Measurements from ENCODE around the gene ZNF526. TPM values are rescaled to one million over a fixed set of nuclear protein-coding genes. Genes with fewer than 3 reads are reported as not detected.

Gene ZNF526
- total RNA-seq, 1 experiment from 2014 or later, result 3.4 TPM

DNA sequence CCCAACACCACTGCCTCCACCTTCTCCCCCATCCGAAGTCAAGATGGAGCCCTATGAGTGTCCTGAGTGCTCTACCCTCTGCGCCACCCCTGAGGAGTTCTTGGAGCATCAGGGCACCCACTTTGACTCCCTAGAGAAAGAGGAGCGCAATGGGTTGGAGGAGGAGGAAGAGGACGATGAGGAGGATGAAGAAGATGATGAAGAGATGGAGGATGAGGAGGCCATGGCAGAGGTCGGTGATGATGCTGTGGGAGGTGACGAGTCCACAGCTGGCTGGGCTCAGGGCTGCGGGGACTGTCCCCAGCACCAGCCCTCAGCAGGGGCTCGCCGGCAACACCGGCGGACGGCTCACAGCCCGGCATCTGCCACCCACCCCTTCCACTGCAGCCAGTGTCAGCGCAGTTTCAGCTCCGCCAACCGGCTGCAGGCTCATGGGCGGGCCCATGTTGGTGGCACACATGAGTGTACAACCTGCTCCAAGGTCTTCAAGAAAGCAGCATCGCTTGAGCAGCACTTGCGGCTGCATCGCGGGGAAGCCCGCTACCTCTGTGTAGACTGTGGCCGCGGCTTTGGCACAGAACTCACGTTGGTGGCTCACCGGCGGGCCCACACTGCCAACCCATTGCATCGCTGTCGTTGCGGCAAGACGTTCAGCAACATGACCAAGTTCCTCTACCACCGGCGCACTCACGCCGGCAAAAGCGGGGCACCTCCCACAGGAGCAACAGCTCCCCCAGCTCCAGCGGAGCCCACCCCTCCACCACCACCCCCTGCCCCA is 5.0 kb downstream of the ZNF526 start:
- H3K27ac ChIP-seq (ENCODE audit: low read length), result no peak overlapping the region
- no peak for DNase-seq
- H3K4me2 ChIP-seq (ENCODE audit: low read depth, low read length, poor library complexity, severe bottlenecking), result no peak overlapping the region
- H3K4me1 ChIP-seq (ENCODE audit: low read length), result peaks cover 7% of the 10 kb centered on the region
- peaks cover 8% of the 10 kb centered on the region; the same call in 1 of the 2 replicates for H4K20me1 ChIP-seq (ENCODE audit: insufficient read depth, low read depth, low read length)
- no peaks in the 10 kb centered on the region for H3K27me3 ChIP-seq (ENCODE audit: low read length)
- no peaks in the 10 kb centered on the region for H3K9me2 ChIP-seq (replicated peaks; ENCODE audit: insufficient read depth, low read length)
- peaks cover 31% of the 10 kb centered on the region for H3K79me2 ChIP-seq (ENCODE audit: low read length)
- H3K9me3 ChIP-seq (ENCODE audit: low read length), result no peaks in the 10 kb centered on the region
- H3K9ac ChIP-seq (ENCODE audit: low read length), result no peak overlapping the region
- H3K36me3 ChIP-seq (ENCODE audit: insufficient read depth, low read length), result no peaks in the 10 kb centered on the region; the same call in 1 of the 2 replicates
- no peak overlapping the region for H2AFZ ChIP-seq (ENCODE audit: low read length)
- no peak overlapping the region for H3K4me3 ChIP-seq (ENCODE audit: low read length)

DNA sequence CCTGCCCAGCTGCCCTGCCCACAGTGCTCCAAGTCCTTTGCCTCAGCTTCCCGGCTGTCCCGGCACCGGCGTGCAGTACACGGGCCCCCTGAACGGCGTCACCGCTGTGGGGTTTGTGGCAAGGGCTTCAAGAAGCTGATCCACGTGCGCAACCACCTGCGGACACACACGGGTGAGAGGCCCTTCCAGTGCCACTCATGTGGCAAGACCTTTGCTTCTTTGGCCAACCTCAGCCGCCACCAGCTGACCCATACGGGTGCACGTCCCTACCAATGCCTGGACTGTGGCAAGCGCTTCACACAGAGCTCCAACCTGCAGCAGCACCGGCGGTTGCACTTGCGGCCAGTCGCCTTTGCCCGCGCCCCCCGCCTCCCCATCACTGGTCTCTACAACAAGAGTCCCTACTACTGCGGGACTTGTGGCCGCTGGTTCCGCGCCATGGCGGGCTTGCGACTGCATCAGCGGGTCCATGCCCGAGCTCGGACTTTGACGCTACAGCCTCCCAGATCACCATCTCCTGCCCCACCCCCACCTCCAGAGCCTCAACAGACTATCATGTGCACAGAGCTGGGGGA is 5.7 kb downstream of the ZNF526 start:
- Histone ChIP-seq H3K27me3 (ENCODE audit: low read length) (no peaks in the 10 kb centered on the region), H3K27ac (ENCODE audit: low read length) (no peak overlapping the region), H3K36me3 (ENCODE audit: insufficient read depth, low read length) (no peaks in the 10 kb centered on the region; the same call in 1 of the 2 replicates), H3K4me3 (ENCODE audit: low read length) (no peak overlapping the region), H3K4me2 (ENCODE audit: low read depth, low read length, poor library complexity, severe bottlenecking) (no peak overlapping the region), H3K9me3 (ENCODE audit: low read length) (no peaks in the 10 kb centered on the region), H4K20me1 (ENCODE audit: insufficient read depth, low read depth, low read length) (peaks cover 4% of the 10 kb centered on the region; the same call in 1 of the 2 replicates), H3K79me2 (ENCODE audit: low read length) (peaks cover 25% of the 10 kb centered on the region), H3K4me1 (ENCODE audit: low read length) (peaks cover 6% of the 10 kb centered on the region), H3K9me2 (replicated peaks; ENCODE audit: insufficient read depth, low read length) (no peaks in the 10 kb centered on the region), H2AFZ (ENCODE audit: low read length) (no peak overlapping the region), H3K9ac (ENCODE audit: low read length) (no peak overlapping the region)
- DNase-seq, result no peak

DNA sequence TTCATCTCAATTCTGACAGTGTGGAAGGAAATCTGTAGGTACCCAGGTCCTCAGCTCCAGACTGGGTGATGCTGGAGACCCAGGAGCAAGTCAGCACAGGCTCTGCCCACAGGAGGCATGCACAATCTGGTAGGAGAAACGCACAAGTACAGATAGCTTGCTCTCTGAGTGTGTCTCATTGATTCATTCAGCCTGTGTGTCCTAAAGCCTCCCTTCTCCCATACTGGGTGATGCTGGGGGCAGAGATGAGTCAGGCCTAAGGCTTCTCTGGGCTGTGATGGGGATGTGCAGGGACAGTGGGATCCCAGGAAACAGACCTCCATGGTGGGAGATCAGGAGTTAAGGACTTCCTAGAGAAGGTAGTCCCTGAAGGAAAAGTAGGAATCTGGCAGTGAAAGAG is 6.8 kb downstream of the ZNF526 start:
- H3K9ac ChIP-seq (ENCODE audit: low read length), result no peak overlapping the region
- no peak overlapping the region for H2AFZ ChIP-seq (ENCODE audit: low read length)
- no peak overlapping the region for H3K4me2 ChIP-seq (ENCODE audit: low read depth, low read length, poor library complexity, severe bottlenecking)
- H3K4me1 ChIP-seq (ENCODE audit: low read length), result no peaks in the 10 kb centered on the region
- no peak for DNase-seq
- peaks cover 15% of the 10 kb centered on the region for H3K79me2 ChIP-seq (ENCODE audit: low read length)
- no peak overlapping the region for H3K27ac ChIP-seq (ENCODE audit: low read length)
- peaks cover 2% of the 10 kb centered on the region; the same call in 1 of the 2 replicates for H3K36me3 ChIP-seq (ENCODE audit: insufficient read depth, low read length)
- no peak overlapping the region for H3K4me3 ChIP-seq (ENCODE audit: low read length)
- no peaks in the 10 kb centered on the region; the same call in 1 of the 2 replicates for H4K20me1 ChIP-seq (ENCODE audit: insufficient read depth, low read depth, low read length)
- no peaks in the 10 kb centered on the region for H3K27me3 ChIP-seq (ENCODE audit: low read length)
- H3K9me2 ChIP-seq (replicated peaks; ENCODE audit: insufficient read depth, low read length), result no peaks in the 10 kb centered on the region
- no peaks in the 10 kb centered on the region for H3K9me3 ChIP-seq (ENCODE audit: low read length)

DNA sequence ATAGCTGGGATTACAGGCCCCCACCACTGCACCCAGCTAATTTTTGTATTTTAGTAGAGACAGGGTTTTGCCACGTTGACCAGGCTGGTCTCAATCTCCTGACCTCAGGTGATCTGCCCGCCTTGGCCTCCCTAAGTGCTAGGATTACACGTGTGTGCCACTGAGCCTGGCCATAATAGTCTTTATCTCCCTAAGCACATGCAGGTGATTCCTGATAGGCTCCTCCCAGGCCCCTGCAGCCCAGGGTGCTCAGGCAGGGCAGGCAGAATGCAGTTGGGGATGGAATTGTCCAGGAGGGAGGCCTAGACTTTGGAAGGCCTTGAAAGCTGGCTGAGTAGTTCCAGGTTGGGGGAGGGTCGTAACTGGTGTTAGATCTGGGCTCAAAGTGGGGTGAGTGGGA is 8.5 kb downstream of the ZNF526 start:
- Histone ChIP-seq H3K79me2 (ENCODE audit: low read length) (peaks cover 6% of the 10 kb centered on the region; the same call in 1 of the 2 replicates), H4K20me1 (ENCODE audit: insufficient read depth, low read depth, low read length) (peaks cover 2% of the 10 kb centered on the region; the same call in 1 of the 2 replicates), H3K4me1 (ENCODE audit: low read length) (no peaks in the 10 kb centered on the region), H3K36me3 (ENCODE audit: insufficient read depth, low read length) (peaks cover 10% of the 10 kb centered on the region; the same call in 1 of the 2 replicates), H3K9ac (ENCODE audit: low read length) (no peak overlapping the region), H3K9me2 (replicated peaks; ENCODE audit: insufficient read depth, low read length) (no peaks in the 10 kb centered on the region), H3K27me3 (ENCODE audit: low read length) (no peaks in the 10 kb centered on the region), H3K9me3 (ENCODE audit: low read length) (no peaks in the 10 kb centered on the region), H3K27ac (ENCODE audit: low read length) (no peak overlapping the region), H2AFZ (ENCODE audit: low read length) (no peak overlapping the region), H3K4me3 (ENCODE audit: low read length) (no peak overlapping the region), H3K4me2 (ENCODE audit: low read depth, low read length, poor library complexity, severe bottlenecking) (no peak overlapping the region)
- DNase-seq, result no peak

DNA sequence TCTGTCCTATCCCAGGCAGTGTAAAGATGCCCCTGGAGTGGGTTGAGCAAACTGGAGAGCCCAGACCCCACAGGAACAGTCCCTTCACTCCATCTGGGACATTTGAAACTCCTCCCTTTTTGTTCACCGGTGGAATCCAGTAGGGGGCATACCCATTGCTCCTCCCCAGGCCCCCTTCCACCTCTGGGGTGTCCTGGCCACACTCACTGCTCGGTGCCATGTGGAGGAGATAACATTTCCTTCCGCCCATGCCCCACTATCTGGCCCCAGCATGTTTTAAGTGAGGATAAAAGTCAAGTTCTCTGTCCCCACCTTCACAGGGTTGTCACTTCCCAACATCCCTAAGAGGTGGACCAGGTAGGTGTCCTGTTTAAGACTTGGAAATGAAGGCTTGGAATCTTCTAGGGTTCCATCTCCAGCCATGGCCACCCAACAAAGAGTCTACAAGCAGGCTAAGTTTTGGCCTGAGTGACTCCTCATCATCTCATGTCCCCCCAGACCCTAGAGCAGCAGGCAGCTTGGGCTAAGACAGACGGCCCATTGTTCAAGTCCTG is 9.3 kb downstream of the ZNF526 start:
- no peaks in the 10 kb centered on the region for H3K9me2 ChIP-seq (replicated peaks; ENCODE audit: insufficient read depth, low read length)
- no peak overlapping the region for H3K9ac ChIP-seq (ENCODE audit: low read length)
- no peak for DNase-seq
- no peaks in the 10 kb centered on the region for H3K4me1 ChIP-seq (ENCODE audit: low read length)
- no peaks in the 10 kb centered on the region for H3K27me3 ChIP-seq (ENCODE audit: low read length)
- H3K79me2 ChIP-seq (ENCODE audit: low read length), result peaks cover 3% of the 10 kb centered on the region; the same call in 1 of the 2 replicates
- no peak overlapping the region for H2AFZ ChIP-seq (ENCODE audit: low read length)
- no peak overlapping the region for H3K27ac ChIP-seq (ENCODE audit: low read length)
- no peaks in the 10 kb centered on the region for H3K9me3 ChIP-seq (ENCODE audit: low read length)
- peaks cover 6% of the 10 kb centered on the region; the same call in 1 of the 2 replicates for H4K20me1 ChIP-seq (ENCODE audit: insufficient read depth, low read depth, low read length)
- H3K4me2 ChIP-seq (ENCODE audit: low read depth, low read length, poor library complexity, severe bottlenecking), result no peak overlapping the region
- H3K4me3 ChIP-seq (ENCODE audit: low read length), result no peak overlapping the region
- H3K36me3 ChIP-seq (ENCODE audit: insufficient read depth, low read length), result peaks cover 10% of the 10 kb centered on the region

DNA sequence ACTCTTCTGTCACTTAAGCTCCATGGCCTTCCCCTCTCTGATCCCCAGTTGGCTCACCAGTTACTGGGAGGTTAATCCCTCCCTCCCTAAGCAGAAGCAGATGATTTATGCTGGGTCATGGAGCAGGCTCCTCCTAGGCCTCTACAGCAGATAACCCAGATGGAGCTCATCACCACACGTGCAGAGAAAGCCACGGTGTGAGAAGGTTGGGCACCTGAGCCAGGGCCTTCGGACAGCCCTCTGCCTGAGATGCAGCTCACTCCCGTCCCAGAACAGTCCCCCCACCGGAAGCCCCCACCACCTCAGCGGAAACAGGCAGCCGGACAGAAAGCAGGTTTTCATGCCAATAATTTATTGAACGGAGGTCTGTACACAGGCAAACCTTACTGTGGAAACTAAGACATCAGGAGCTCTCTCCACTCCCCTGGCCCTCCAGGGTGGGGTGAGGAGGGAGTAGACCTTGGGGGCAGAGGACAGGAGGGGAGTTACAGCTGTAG is 9.8 kb downstream of the ZNF526 start:
- Histone ChIP-seq H3K27ac (ENCODE audit: low read length) (no peak overlapping the region), H3K9ac (ENCODE audit: low read length) (no peak overlapping the region), H3K4me1 (ENCODE audit: low read length) (no peaks in the 10 kb centered on the region), H3K4me3 (ENCODE audit: low read length) (no peak overlapping the region), H3K9me3 (ENCODE audit: low read length) (no peaks in the 10 kb centered on the region), H3K4me2 (ENCODE audit: low read depth, low read length, poor library complexity, severe bottlenecking) (no peak overlapping the region), H3K27me3 (ENCODE audit: low read length) (no peaks in the 10 kb centered on the region), H3K36me3 (ENCODE audit: insufficient read depth, low read length) (peaks cover 10% of the 10 kb centered on the region), H3K9me2 (replicated peaks; ENCODE audit: insufficient read depth, low read length) (no peaks in the 10 kb centered on the region), H4K20me1 (ENCODE audit: insufficient read depth, low read depth, low read length) (peaks cover 6% of the 10 kb centered on the region; the same call in 1 of the 2 replicates), H3K79me2 (ENCODE audit: low read length) (peaks cover 3% of the 10 kb centered on the region), H2AFZ (ENCODE audit: low read length) (no peak overlapping the region)
- DNase-seq, result no peak

DNA sequence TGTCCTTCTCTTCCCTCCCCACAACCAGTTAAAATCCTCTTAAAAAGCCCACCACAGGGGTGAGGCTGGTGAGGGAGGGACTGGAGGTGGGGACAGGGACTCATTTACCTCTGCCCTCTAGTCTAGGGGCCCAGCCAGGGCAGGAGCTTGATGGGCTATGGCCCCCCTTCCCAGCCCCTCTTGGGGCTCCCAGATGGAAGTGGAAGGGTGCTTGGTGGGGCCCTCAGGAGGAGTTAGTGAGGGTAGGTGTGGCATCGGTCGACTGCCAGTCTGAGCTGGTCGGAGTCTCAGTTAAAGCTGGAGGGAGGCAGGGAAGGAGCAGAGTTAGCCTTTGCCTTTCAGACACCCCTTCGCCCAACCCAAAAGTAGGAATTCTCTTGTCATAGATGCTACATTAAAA is 10.5 kb downstream of the ZNF526 start:
- Histone ChIP-seq H3K79me2 (ENCODE audit: low read length) (peaks cover 3% of the 10 kb centered on the region), H3K4me3 (ENCODE audit: low read length) (no peak overlapping the region), H2AFZ (ENCODE audit: low read length) (no peak overlapping the region), H3K4me1 (ENCODE audit: low read length) (no peaks in the 10 kb centered on the region), H3K36me3 (ENCODE audit: insufficient read depth, low read length) (peaks cover 14% of the 10 kb centered on the region), H3K27ac (ENCODE audit: low read length) (no peak overlapping the region), H4K20me1 (ENCODE audit: insufficient read depth, low read depth, low read length) (peaks cover 6% of the 10 kb centered on the region; the same call in 1 of the 2 replicates), H3K9me2 (replicated peaks; ENCODE audit: insufficient read depth, low read length) (no peaks in the 10 kb centered on the region), H3K9me3 (ENCODE audit: low read length) (no peaks in the 10 kb centered on the region), H3K4me2 (ENCODE audit: low read depth, low read length, poor library complexity, severe bottlenecking) (no peak overlapping the region), H3K27me3 (ENCODE audit: low read length) (no peaks in the 10 kb centered on the region), H3K9ac (ENCODE audit: low read length) (no peak overlapping the region)
- DNase-seq, result no peak

DNA sequence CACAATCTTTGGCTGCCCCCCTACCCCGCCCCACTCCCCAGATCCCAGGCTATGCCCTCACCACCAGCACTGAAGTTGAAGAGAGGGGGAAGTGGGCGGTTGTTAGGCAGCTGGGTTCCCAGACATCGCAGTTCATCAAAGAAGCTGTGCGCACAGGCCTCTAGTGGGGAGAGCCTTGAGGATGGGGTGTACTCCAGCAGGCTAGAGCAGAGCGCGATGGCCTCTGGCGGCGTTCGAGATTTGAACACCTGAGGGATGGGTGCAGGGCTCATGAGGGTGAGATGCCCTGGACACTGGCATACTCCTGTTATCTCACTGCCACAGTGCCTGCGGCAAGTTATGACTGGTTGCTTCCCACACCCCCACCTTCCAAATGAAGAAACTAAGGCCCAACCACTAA is 12.3 kb downstream of the ZNF526 start:
- H3K9me2 ChIP-seq (replicated peaks; ENCODE audit: insufficient read depth, low read length), result no peaks in the 10 kb centered on the region
- H3K4me2 ChIP-seq (ENCODE audit: low read depth, low read length, poor library complexity, severe bottlenecking), result no peak overlapping the region
- H4K20me1 ChIP-seq (ENCODE audit: insufficient read depth, low read depth, low read length), result peaks cover 6% of the 10 kb centered on the region; the same call in 1 of the 2 replicates
- H3K9me3 ChIP-seq (ENCODE audit: low read length), result no peaks in the 10 kb centered on the region
- DNase-seq, result no peak
- H2AFZ ChIP-seq (ENCODE audit: low read length), result no peak overlapping the region
- no peak overlapping the region for H3K9ac ChIP-seq (ENCODE audit: low read length)
- H3K27me3 ChIP-seq (ENCODE audit: low read length), result no peaks in the 10 kb centered on the region
- no peaks in the 10 kb centered on the region for H3K4me1 ChIP-seq (ENCODE audit: low read length)
- H3K4me3 ChIP-seq (ENCODE audit: low read length), result no peak overlapping the region
- H3K79me2 ChIP-seq (ENCODE audit: low read length), result peaks cover 3% of the 10 kb centered on the region
- H3K27ac ChIP-seq (ENCODE audit: low read length), result no peak overlapping the region
- peaks cover 20% of the 10 kb centered on the region for H3K36me3 ChIP-seq (ENCODE audit: insufficient read depth, low read length)
